ENCODE results near the gene GSTO2. TPM values are rescaled to one million over a fixed set of nuclear protein-coding genes. Genes with fewer than 3 reads are reported as not detected.

GSTO2 gene
- total RNA-seq, 1 experiment from 2014 or later, result 1.1 TPM

DNA sequence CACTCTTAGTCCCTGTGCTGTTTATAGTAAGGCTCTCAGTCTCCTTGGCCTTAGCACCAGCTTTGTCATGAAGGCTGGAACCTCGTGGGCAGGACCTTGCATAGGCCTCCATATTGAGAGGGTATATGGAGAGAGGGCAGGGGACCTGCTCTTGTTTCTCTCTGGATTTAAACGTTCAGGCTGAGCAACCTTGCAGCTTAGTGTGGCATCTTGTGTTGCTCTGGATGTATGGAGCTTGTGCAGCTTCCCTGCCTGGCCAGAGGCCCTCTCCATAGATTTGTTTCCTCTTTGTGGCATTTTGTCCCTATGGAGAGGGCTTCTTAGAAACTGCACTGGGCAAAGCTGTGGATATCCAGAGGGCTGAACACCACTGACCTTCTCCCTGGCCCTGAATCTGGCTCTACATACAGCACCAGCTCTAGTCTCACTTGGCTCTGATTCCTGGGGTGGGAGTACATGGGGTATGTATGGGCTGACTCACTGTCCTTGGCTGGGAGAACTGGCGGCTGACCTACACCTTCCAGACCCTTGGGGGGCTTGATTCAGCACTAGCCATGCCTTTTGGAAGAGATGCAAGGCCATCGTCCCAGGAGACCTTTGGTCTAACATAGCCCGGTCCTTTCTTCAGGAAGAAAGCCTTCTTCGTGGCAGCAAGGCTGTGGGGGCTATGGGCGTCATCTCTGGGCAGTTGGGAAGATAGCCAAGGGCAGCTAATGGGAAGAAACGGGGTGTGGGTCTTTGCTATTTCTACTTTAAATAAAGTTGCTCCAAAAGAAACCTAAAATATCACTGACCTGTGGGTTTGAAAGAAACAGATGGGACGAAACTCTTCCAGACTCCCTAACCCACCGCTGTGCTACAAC is 38.8 kb downstream of the GSTO2 start:
- no TSS peak for BruUV-seq (replicated peaks)

DNA sequence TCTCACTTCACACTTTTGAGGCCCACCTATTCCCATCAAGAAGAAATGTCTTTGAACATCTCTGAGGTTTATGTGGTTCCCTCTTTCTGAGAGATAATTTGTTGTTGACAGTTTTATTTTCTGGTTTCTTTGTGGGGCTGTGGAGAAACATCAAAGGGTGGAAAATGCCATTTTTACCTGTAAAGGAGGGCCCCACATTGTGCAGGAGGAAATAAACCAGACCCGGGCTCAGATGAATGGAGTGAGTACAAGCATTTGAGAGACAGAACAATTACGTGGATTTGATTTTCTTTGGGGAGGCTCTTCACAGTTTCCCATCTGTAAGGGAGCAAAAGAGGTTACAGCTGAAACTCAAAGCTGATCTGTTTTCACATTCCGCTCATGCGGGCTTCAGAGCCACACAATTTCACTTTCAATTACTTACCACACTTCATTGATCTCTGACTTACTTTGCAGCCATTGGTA is 39.5 kb downstream of the GSTO2 start:
- Histone ChIP-seq H3K36me3 (ENCODE audit: control insufficient read depth, insufficient read depth, low read length) (no peaks in the 10 kb centered on the region), H3K27me3 (replicated peaks; ENCODE audit: control insufficient read depth, insufficient read depth, low read length) (no peaks in the 10 kb centered on the region), H3K9me3 (no peaks in the 10 kb centered on the region), H3K4me1 (no peaks in the 10 kb centered on the region), H3K4me3 (ENCODE audit: low read depth, low read length) (no peak overlapping the region)
- BruUV-seq (replicated peaks), result no TSS peak
- H3K4me1 Mint-ChIP-seq (ENCODE audit: low read depth, unreplicated experiment), result peaks cover 8% of the 10 kb centered on the region
- ChIA-PET CTCF (interaction anchor here (2.0 kb wide), 1 partner anchor 17 kb away, joined by 4 read pairs; no protein-coding TSS in a partner anchor), POLR2A (no interaction called here)
- H3K4me3 Mint-ChIP-seq (ENCODE audit: unreplicated experiment), result no peak overlapping the region
- H3K27ac Mint-ChIP-seq (ENCODE audit: unreplicated experiment), result no peak overlapping the region
- H3K36me3 Mint-ChIP-seq (ENCODE audit: insufficient read depth, unreplicated experiment), result no peaks in the 10 kb centered on the region
- intact Hi-C loops (cut with micrococcal nuclease; ENCODE audit: unreplicated experiment), result no loop called here
- DNase-seq, result no peak
- H3K9me3 Mint-ChIP-seq (ENCODE audit: unreplicated experiment), result peaks cover 3% of the 10 kb centered on the region
- TF ChIP-seq CTCF (IDR thresholded peaks at IDR 0.05; ENCODE audit: insufficient read depth in 1 of 2, low read depth in 1 of 2, low read length in 1 of 2, severe bottlenecking in 1 of 2, unreplicated experiment in 1 of 2), result no peak
- no peaks in the 10 kb centered on the region for H3K27me3 Mint-ChIP-seq (ENCODE audit: insufficient read depth, unreplicated experiment)

More for the DNA sequence above, 38.8 kb downstream of the GSTO2 start:
- H3K36me3 Mint-ChIP-seq (ENCODE audit: insufficient read depth, unreplicated experiment), result no peaks in the 10 kb centered on the region
- CTCF ChIA-PET, result interaction anchor here (1.4 to 2.0 kb wide), 2 partner anchors 16 to 46 kb away, joined by 4 to 5 read pairs; partner anchors contain the start of gene CFAP58
- Histone ChIP-seq H3K9me3 (no peaks in the 10 kb centered on the region), H3K27me3 (replicated peaks; ENCODE audit: control insufficient read depth, insufficient read depth, low read length) (no peaks in the 10 kb centered on the region), H3K36me3 (ENCODE audit: control insufficient read depth, insufficient read depth, low read length) (no peaks in the 10 kb centered on the region), H3K4me3 (ENCODE audit: low read depth, low read length) (no peak overlapping the region), H3K4me1 (no peaks in the 10 kb centered on the region)
- H3K4me1 Mint-ChIP-seq (ENCODE audit: low read depth, unreplicated experiment), result peaks cover 8% of the 10 kb centered on the region
- no peak overlapping the region for H3K4me3 Mint-ChIP-seq (ENCODE audit: unreplicated experiment)
- TF ChIP-seq CTCF (IDR thresholded peaks at IDR 0.05; ENCODE audit: insufficient read depth in 1 of 2, low read depth in 1 of 2, low read length in 1 of 2, severe bottlenecking in 1 of 2, unreplicated experiment in 1 of 2), result no peak
- intact Hi-C loops (cut with micrococcal nuclease; ENCODE audit: unreplicated experiment), result no loop called here
- POLR2A ChIA-PET, result no interaction called here
- H3K27me3 Mint-ChIP-seq (ENCODE audit: insufficient read depth, unreplicated experiment), result no peaks in the 10 kb centered on the region
- no peak for DNase-seq
- peaks cover 9% of the 10 kb centered on the region for H3K9me3 Mint-ChIP-seq (ENCODE audit: unreplicated experiment)
- no peak overlapping the region for H3K27ac Mint-ChIP-seq (ENCODE audit: unreplicated experiment)

- ChIA-PET CTCF (no interaction called here), POLR2A (no interaction called here)
- intact Hi-C loops (cut with micrococcal nuclease; ENCODE audit: unreplicated experiment), result no loop called here
- H3K27me3 ChIP-seq (replicated peaks; ENCODE audit: control insufficient read depth, insufficient read depth, low read length), result no peaks in the 10 kb centered on the region
- H3K27me3 Mint-ChIP-seq (ENCODE audit: insufficient read depth, unreplicated experiment), result no peaks in the 10 kb centered on the region
- H3K4me3 ChIP-seq (ENCODE audit: low read depth, low read length), result no peak overlapping the region
- H3K36me3 Mint-ChIP-seq (ENCODE audit: insufficient read depth, unreplicated experiment), result no peaks in the 10 kb centered on the region
- H3K36me3 ChIP-seq (ENCODE audit: control insufficient read depth, insufficient read depth, low read length), result no peaks in the 10 kb centered on the region
- no peak for TF ChIP-seq CTCF (IDR thresholded peaks at IDR 0.05; ENCODE audit: insufficient read depth in 1 of 2, low read depth in 1 of 2, low read length in 1 of 2, severe bottlenecking in 1 of 2, unreplicated experiment in 1 of 2)
- DNase-seq, result no peak
- H3K4me1 ChIP-seq, result no peaks in the 10 kb centered on the region
- no TSS peak for BruUV-seq (replicated peaks)
- H3K4me3 Mint-ChIP-seq (ENCODE audit: unreplicated experiment), result no peak overlapping the region
- H3K27ac Mint-ChIP-seq (ENCODE audit: unreplicated experiment), result no peak overlapping the region
- H3K9me3 ChIP-seq, result no peaks in the 10 kb centered on the region
- H3K9me3 Mint-ChIP-seq (ENCODE audit: unreplicated experiment), result no peaks in the 10 kb centered on the region
- H3K4me1 Mint-ChIP-seq (ENCODE audit: low read depth, unreplicated experiment), result peaks cover 8% of the 10 kb centered on the region
Observed at GRCh38 chr10:104309980-104310978, 41.3 kb downstream of the GSTO2 start.
